NCI-H187 (cell line): ENCODE data around the gene ABCC4.

Source experiments
- DNase-seq, 2 experiments: peaks; one replicate each; lab custom pipeline; 2025; lab: John Stamatoyannopoulos, UW

The ABCC4 gene

DNA sequence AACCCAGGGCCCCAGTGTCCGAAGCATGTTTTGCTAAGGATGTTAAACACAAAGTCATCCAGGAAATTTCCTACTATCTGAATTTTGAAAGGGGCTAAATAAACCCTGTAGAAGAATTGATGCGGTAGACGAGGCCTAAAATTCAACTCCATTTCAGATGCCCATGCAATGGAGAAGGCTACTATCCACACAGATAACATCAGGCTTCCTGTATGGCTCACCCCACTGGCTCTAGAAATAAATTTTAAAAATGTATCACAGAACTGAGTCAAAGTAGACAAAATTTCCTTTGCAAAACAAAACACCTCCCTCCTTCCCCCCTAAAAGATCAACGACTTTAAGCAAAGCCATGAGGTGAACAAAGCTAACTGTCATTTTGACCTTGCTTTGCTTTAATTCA is 188.4 kb downstream of the ABCC4 start:
- no peak for DNase-seq

DNA sequence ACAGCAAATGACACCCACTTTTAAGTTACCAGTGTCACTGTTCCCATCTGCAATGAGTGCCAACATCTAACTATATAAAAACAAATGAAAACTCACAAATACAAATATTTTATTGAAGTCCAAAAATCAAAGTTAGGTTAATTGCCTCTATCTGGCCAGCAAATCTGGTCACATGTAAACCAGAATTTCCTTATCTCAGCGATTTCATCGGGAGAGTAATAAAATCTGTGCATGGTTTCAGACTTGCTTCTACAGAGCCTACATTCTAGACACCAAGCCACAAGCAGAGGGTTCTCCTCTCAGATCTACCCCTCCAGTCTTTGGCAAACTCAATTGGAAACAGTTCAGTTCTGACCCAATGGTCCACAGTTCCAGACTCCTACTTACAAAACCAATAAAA is 189.6 kb downstream of the ABCC4 start:
- DNase-seq, result no peak

DNA sequence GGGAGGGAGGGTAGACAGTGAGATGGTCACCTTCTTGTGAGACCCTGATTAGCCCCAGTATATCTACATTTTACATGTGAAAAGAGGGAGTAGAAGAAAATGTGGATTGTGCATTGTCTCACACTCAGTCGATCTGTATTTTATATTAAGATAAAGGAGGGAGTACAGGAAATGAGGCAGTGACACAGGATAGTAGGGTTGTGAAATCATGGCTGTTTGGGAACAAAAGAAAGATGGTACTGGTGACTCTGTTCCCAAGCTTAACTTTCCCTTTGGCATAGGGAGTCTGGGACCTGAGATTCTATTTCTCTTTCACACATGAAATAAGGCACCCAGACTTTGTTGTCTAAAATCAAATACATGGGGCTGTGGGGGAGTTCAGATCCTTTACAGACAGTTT is 194.7 kb downstream of the ABCC4 start:
- no peak for DNase-seq

DNA sequence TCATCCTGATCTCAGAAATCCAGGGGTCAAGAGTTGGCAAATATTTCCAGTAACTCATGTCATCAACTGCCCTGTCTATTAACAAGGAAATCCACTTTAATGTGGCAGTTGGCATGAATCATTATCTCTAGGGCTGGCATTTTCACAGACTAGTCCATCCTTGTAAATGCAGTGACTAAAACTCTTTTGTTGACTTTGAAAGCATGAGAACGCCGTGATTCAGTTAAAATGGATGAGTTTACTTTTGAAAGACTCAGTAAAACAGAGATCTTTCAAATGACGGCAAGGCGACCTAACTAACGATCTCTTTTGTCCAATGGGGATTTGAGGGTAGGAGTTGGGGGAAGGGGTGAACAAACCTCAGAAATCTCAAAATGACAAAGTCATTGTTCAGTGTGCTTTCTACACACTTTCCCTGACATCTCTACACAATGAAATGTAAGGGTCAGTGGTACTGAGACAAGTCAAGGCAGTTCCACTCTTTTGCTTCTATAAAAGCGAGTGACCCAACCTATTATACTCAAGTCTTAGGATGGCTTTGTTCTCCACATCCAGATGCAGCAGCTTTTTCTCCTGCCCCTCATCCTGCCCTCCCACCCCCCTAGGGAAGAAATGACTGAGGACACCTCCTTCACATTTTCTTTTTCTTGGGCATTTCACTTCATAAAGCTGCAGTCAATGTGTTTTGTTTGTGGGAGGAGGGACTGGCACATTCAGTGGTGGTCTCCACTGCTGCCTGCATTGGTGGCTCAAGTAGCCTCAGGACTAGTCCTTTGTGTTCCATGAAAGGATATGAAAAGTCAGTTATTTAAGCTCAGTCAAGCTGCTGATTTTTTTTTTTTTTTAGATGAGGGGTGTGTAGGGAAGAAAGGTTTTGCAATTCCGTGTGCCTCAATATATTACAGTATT is 200.5 kb downstream of the ABCC4 start:
- no peak for DNase-seq

DNA sequence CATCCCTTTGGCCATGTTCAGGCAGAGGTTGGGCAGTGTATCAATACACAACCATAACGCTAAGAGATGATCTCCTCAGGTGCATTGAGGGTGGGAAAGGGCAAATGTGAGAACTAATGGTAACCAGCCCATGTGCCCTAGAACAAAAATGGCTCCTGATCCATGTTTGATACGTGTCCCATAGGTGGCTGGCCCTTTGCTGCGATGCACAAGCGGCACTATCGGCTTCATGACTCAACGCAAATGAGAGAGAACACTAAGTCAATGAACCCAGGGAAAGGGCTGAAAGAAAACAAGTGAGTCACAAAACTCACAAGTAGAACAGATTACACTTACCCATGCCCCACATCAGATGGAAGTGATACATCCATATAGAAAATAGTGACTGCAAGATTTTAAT is 201.7 kb downstream of the ABCC4 start:
- DNase-seq, result no peak

DNA sequence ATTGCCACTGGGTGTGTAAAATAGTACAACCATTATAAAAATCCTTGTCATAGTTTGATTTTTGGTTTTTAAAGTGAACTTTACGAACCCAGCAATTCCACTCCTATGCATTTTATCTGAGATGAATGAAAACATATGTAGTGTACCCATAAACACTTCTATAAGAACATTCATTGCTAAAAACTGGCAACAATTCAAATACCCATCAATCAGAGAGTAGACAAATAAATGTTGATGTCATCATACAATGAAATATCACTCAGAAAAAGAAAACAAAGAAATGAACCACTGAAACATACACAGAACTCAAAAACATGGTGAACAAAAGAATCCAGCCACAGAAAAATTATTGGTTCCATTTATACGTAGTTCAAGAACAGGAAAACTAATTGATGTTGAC is 202.3 kb downstream of the ABCC4 start:
- DNase-seq, result no peak

DNA sequence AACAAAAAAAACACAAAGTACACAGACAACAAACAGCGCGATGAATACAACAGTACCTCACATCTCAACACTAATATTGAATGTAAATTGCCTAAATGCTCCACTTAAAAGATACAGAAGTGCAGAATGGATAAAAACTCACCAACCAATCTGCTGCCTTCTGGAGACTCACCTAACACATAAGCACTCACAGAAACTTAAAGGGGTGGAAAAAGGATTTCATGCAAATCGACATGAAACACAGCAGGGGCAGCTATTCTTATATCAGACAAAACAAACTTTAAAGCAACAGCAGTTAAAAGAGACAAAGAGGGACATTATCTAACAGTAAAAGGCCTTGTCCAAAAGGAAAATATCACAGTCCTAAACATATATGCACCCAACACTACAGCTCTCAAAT is 209.5 kb downstream of the ABCC4 start:
- no peak for DNase-seq

DNA sequence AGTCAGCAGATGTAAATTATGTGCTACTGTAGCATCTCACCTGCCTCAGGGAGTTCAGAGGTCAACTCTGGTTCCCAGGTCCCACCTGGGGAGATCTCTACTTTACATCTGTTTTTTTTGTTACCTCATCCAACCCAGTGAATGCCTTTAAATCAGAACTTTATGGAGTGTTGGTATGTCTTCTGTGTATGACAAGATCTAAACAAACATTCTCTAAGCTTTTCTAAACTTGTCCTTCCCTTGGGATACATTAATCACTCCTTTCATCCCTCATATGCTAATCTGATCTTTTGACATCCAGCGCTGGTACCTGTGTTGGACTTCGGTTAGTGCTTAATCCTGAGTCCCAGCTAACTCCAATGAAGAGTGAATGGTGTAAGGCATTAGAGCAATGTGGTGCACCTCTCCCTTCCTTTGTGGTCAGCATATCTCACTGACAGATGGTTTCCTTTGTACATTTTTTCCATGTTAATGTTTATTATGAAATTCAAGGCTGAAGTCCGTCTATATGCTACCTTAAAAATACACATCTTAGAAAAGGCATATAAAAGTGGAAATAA is 213.4 kb downstream of the ABCC4 start:
- DNase-seq, result no peak

DNA sequence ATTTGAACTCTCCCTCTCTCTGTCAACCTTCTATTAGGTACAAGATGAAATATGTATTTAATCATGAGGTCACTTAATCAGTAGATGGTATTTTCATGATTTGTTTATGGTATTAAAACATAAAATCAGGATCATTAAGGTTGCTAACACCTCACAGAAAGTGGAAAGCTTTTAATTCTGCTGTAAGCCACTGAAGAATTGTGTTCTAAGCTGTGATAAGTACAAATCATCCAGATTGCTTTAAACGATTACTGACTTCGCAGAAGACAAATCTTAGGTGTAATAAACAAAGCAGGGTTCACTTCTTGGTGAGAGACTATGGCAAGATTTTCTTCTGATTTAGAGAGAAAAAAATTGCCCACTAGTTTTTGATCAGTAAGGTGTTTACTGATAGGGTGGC is 214.5 kb downstream of the ABCC4 start:
- DNase-seq, result no peak

DNA sequence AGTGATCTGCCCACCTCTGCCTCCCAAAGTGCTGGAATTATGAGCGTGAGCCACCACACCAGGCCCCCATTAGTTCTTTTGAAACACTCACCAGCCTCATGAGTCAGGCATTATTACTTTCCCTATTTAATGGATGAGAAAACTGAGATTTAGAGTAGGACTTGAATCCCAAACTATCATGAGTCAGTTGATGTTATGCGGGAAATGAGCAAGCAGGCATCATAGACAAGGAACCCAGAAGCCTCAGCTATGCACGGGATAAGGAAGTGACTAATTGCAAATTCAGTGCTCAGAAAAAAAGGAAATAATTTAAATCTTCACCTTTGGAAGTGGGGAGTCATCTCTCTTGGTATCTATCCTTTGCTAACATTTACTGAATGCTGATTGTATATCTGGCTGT is 217.5 kb downstream of the ABCC4 start:
- DNase-seq, result no peak

DNA sequence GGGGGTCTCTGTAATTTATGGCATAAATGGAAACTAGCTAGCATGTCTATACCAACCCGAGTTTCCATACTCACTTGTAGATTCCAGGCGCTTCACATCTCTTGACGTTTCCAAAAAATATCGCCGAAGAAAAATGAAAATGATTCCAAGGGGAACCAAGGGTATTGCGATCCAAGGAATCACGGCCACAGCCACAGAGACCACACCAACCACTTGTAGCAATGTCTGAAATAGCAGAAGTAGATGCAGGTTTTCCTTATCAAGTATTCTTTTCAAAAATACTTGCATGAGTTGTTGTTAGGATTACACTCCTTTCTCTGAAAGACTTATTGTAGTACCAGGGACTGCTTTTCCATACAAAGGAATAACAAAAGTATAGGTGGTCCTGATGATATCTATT is 218.2 kb downstream of the ABCC4 start:
- no peak for DNase-seq

DNA sequence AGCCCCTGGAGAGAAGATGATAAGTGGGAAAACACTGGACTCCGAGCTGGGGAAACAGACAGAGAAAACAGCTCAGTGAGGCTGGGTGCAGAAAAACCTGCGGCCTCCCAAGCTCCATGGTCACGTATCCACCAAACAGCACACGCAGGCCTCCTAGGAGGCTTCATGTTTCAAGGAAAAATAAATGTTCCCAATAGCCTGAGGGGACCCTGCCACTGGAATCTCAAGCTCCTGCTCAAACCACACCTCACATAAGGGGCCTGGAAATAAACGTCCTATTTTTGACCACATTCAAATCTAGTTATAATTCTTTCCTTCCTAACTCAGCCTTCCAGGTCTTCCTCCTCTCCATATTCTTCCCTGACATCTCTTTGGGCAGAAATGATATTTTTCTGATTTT is 225.7 kb downstream of the ABCC4 start:
- no peak for DNase-seq

DNA sequence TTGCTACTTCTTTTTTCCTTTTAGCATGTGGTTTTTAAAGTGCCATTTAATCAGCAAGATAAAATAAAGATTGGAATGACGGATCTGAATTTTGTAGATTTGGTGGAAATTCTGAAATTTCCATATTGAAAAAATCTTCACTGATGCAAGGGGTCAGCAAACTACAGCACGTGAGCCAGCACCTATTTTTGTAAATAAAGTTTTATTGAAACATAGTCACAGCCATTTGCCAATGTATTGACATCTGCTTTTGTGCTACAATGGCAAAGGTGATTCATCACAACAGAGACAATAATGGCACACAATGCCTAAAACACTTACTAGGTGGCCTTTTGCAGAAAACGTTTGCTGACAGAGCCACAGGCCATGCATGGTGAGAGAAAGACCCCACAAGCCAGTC is 226.4 kb downstream of the ABCC4 start:
- DNase-seq, result no peak

DNA sequence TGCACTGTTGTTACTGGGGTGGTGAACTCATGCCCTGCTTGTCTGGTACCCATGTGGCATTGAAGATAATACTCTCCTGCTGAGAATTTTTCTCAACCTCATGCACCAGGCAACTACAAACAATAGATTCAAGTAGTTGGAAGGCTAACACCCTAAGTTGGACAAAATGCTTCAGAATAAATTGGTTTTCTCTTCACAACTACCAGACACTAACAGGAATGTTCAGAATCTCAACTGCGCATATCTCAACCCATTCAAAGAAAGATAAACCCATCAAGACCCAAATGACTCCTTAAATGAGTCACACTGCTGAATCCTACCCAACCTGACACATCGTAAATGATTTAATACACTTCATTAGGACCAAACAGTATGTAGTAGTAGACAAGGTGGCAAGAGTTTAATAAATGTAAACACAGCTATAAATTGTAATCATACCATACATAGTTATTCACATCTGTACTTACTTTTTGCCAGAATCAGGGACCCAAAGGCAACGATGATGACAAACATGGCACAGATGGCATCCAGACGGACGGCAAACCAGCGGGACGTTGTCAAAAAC is 227.4 kb downstream of the ABCC4 start:
- DNase-seq, result no peak

DNA sequence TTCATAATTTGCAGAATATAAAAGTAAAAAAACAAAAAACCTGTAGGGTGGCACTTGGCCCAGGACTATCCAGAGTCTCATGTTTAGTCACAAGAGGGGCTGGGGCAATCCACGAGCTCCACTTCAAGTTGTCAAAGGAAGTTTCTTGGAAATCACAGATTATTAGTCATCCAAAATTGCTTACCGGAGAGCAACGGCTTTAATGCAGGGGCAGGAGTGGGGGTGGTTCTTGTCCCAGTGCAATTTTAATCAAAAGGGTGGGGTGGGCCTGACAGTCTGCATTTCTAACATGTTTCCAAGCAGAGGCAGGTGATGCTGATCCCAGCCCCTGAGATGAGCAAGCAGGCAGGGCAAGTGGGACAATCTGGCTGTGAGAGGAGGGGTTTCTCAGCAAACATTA is 233.9 kb downstream of the ABCC4 start:
- DNase-seq, result no peak

DNA sequence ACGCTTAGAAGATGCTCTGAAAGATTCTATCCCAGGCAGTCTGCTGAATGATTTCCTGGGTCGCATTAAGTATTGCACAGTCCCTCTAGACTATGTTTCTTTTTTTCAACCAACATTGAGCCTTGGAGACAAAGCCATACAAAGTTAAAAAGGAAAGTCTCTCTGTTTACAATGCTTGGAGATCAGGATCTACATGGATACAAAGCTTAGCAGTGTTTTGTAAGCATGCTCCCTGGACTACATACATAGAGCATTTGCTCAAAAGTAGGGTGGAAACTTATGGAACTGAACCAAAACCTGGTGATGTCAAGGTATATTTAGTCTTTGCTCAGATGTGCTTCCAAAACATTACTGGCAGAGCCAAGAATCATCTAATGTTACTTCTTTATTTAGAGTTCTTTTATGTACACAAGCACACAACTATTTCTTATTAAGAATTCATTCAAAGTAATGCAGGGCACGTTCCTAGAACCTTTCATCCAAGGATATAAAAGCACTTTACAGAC is 241.2 kb downstream of the ABCC4 start:
- DNase-seq, result no peak

DNA sequence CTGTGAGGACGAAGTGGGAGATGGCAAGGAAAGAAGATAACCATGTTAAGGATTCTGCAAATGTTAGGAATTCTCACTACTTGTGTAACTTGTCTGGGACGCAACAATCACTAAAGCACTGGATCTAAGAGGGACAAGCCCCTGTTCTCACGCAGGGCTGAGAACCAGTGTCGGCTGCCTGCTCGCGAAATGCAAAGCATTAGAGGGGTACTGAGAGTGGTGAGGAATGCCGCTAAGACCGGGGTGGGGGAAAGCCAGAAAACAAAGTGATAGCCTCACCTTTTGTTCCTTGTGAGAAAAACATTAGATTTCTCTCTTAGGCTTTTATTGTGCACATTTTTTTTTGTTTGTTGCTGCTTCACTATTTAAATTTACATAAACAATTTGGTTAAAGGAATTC is 241.9 kb downstream of the ABCC4 start:
- DNase-seq, result no peak

DNA sequence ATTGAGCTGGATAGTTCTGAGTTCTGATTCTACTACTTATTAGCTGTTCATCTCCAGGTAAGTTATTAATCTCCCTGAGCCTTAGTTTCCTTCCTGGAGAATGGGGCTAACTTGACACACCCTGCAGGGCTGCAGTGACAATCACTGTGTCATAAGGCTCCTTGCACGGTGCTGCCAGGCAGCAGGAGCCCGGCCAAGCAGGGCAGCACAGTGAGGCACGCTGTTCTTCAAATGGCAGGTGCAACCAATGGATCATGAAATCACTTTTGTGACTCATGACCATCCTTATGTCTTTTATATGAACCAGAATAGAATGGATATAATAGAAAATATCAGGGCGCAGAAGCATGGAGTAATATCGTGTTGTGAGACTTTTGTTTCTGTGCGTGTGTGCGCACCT is 242.6 kb downstream of the ABCC4 start:
- DNase-seq, result no peak

DNA sequence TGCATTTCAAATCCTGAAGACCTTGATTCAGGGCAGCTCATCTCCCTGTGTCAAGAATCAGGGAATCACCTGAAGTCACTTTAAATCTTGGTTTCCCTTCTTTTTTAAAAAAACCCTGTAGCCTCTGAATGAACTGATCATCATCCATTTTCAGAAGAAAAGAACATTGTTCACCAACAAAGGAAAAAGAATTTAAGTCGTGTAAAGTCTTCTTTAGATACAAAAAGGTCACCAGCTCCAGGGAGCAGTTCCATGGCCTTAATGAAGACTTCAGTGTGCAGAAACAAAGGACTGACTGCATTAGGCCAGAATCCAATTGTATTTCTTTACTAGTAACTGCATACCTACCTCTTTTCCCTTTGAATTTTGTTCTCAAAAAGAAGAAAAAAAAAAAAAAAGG is 245.0 kb downstream of the ABCC4 start:
- no peak for DNase-seq

DNA sequence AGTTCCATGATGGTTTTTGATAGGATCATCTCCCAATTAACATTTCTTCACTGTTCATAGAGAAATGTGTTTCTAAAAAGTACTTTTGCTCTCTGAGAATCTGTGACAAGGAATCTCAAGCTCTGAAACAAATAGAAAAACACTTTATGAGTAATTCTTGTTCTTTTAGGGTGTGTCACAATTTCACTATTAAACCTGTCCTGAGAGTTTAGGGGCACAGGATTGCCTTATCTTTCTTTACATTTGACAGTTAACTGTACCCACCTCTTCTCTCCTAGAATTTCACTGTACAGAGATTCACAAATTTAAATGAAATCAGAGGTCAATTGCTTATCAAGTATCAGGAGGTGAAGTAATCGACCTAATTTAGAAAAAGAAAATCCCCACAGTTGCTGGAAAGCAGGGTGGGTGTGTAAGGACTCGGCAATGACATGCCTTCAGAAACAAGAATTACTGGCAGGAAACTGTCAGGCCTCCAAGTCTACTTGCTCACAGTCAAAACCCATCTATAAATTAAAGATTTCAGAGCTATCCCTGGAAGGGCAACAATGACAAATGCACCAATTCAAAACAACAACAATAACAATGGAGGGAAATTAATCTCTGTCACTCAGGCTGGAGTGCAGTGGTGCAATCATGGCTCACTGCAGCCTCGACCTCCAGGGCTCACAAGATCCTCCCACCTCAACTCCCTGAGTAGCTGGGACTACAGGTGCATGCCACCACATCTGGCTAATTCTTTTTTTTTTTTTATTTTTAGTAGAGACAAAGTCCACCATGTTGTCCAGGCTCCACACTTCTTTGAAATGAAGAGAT is 250.2 kb downstream of the ABCC4 start:
- no peak for DNase-seq

DNA sequence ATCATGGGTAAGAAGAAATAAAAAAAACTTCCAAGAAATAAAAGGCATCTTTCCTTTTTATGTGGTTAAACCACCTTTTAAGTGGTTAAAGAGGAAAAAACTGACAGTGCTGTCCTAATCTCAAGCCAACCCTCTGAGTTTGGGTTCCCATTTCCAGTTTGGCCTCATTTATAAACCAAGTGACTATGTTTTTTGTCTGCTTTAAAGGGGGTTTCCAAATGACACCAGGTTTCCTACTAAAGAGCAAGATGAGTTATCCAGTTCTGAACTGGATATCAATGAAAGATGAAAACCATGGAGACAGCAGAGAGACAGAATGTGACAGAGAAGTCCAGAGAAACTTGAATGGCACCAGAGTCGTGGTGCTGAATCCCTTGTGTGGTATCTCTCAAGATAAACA is 251.5 kb downstream of the ABCC4 start:
- DNase-seq, result no peak

DNA sequence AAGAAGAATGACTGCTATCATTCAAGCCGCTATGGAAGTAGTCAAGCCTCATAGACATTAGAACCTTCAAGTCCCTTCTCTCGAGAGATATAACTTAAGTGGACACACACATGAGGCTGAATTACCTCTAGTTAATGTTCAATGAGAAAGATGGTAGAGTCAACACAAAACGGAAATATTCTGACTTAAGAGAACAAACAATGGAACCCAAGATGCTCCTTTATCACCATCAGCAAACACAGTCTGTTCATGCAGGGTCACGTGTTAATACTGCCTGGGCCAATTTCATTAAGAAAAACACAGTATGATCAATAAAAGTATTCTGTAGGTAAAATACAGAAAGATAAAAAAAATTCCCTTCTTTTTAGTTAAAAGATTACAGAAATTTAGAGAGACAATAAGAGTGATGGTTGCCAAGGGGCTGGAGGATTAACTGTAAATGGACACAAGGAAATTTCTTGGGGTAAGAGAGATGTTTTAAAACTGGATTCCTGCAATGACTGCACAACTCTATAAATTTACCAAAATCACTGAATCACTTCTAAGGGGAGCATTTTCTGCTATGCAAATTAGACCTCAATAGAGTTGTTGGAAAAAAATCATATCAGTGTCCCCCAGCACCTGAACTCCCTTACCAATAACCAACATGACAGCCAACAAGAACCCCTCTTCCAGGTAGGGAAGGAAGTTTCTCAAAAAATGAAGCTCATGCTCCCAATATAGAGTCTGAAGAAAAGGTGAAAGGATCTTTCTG is 256.6 kb downstream of the ABCC4 start:
- DNase-seq, result no peak
